Kidney tubule cell (primary cell): ENCODE measurements around the gene PARP16.
A peak's percentile ranks its signal among the peaks of the same experiment; 100 is the strongest.
"Not testable (repeated sequence)": the region's sequence is repeated elsewhere in the genome, so short reads cannot be mapped to it uniquely, and the experiment has no call there.

Source experiments
- DNase-seq: peaks from one replicate; pipeline ENCODE4 v3.0.0-alpha.2; 2018; ENCODE audit warnings: low spot score

The PARP16 gene

DNA sequence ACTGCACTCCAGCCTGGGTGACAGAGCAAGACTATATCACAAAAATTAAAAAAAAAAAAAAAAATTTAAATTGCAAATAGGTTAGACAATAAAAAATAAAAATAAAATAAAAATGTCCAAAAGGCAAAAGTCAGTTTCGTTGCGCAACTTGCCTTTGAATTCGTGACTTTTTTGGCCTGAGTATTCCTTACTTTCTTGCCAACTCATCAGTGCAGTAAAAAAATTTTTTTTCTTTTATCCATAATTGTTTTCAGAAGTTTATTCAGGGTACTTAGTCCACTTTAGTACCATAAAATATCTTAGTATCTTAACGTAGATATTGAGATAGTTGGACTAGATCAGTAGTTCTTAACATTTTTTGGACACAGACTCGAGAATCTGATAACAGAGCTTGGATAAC, 53.0 kb downstream of the PARP16 start:
- DNase-seq = no peak

DNA sequence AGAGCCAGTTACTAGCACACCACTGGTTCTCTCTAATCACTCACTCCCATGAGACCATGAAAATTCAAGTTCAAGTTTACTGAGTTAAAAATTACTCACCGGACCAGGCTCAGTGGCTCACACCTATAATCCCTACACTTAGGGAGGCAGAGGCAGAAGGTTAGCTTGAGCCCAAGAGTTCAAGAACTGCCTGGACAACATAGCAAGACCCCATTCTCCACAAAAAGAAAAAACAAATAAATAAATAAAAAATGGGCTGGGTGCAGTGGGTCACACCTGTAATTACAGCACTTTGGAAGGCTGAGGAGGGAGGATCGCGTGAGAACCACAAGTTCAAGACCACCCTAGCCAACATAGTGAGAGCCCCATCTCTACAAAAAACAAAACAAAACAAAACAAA, 54.2 kb downstream of the PARP16 start:
- no peak for DNase-seq

GRCh38 chr15:65231306-65231705, 55.4 kb downstream of the PARP16 start:
- no peak for DNase-seq

DNA sequence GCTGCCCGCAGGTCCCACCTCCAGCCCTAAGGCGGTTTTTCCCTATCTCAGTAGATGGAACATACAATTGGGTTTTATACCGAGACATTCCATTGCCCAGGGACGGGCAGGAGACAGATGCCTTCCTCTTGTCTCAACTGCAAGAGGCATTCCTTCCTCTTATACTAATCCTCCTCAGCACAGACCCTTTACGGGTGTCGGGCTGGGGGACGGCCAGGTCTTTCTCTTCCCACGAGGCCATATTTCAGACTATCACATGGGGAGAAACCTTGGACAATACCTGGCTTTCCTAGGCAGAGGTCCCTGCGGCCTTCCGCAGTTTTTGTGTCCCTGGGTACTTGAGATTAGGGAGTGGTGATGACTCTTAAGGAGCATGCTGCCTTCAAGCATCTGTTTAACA, 59.8 kb downstream of the PARP16 start:
- DNase-seq = not testable (repeated sequence)

GRCh38 chr15:65226221-65226620, 60.5 kb downstream of the PARP16 start:
- DNase-seq = no peak

DNA sequence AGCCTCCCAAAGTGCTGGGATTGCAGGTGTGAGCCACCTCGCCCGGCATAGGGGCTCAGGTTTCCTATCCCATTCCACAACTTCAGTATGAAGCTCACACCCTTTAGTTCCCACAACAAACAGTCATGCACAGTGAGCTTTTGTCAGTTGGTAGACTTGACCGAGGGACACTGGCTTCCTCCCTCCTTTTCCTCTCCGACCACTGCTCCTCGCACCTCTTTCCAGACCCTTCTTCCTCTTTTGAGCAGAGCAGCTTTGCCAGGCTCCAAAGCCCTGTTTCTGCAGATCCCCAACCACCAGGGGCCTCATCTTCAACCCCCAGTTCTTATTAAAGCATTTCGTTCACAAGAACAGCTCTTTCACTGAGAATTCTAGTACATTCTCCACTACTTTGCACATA, 62.7 kb downstream of the PARP16 start:
- no peak for DNase-seq

- DNase-seq = no peak
Measured at GRCh38 chr15:65222891-65223290, 63.8 kb downstream of the PARP16 start.

DNA sequence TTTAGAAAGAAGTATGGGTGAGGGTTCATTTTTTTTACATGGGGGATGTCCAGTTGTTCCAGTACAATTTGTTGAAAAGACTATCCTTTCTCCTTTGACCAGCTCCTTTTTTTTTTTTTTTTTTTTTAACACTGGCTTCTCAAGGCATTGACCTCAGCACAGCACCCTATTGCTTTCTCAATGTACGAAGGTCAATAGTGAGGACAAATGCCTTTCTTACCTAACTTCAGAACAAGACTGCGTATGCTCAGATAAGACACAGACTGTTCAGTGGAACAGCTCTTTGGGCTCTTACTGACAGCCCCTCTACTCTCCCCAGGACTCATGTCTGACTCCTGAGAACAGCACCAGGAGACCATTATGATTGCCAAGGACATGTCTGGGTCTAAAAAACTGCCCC, 65.0 kb downstream of the PARP16 start:
- no peak for DNase-seq

DNA sequence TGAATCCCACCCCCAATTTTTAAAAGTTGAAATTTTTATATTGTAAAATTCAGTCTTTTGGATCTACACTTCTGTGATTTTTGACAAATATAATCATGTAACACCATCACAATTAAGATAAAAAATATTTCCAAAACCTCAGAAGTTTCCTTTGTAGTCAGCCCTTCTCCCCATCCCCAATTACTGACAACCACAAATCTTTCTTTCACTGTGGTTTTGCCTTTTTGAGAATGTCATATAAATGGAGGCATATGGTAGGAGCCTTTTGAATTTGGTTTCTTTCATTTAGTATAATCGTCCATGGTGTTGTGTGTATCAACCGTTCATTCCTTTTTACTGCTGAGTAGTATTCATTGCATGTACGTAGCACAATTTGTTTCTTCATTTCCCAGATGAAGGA, 67.5 kb downstream of the PARP16 start:
- DNase-seq = no peak

DNA sequence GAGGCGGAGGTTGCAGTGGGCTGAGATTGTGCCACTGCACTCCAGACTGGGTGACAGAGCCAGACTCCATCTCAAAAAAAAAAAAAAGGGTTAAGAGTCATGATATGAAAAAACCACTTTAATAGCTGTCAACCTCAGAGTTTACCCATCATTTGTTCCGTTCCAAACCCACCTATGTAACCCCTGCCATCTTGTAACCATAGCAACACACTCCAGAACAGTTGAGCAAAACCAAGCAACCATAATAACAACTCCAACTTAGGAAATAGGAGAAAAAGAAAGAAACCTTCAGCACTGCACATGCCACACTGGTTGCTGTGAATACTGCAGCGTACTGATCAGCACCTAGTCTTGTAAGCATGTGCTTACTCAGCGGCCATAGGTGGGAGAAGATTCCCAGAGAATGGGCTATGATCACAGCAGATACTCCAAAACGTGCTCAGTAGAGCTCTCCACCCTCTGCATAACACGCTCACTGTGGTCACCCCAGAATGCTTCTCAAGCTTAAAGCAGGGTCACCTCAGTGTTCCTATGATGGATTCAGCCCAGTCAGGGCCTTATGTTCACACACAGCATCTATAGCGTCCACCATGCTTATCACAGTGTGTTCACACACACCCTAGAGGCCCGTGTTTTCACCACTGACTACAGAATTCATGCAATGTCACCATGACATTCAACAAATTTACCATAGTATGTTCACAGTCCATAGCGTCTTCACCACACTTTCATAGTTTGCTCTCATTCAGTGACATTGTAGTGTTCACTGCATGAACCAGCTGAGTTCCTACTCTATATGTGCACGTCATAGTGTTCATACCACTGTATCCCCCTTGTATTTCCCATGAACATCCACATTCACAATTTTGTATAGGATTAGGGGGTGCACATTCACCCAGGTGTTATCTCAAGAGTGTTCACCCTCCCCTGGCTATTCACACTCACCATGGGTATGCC, 68.9 kb downstream of the PARP16 start:
- no peak for DNase-seq

GRCh38 chr15:65215496-65215895, 71.2 kb downstream of the PARP16 start:
- DNase-seq = no peak

DNA sequence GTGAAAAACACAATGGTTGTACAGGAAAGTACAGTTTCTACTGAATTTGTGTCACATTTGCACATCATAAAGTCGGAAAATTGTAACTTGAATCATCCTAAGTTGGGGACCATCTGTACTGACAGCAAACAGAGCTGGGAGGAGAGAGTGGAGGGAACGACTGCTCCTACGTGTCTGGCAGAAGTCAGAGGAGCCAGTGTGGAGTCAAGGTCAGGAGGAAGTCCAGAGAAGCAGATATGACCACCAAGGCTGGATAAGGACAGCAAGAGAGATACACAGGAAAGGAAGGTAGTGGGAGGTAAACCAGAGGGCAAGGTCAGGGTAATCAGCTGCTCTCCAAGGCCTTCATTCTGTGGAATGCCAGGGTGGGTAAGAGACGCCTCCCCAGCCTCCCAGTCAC, 72.7 kb downstream of the PARP16 start:
- no peak for DNase-seq

GRCh38 chr15:65213241-65213640, 73.4 kb downstream of the PARP16 start:
- no peak for DNase-seq

DNA sequence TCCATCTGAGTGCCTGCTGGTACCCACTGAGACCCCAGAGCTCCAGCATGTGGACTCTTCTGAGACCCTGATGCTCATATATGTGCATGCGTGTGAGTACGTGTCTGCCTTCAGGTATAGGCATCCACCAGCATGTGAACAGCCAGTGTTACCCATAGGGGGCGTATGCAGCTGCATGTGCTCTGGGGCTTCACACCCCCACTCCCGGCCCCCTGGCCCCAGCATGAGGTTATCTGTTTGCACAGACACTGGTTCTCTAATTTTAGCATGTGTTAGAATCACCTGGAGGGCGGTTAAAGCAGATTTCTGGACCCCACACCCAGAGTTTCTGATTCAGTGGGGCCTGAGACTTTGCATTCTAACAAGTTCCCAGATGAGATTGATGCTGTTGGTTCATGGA, 74.6 kb downstream of the PARP16 start:
- DNase-seq = no peak

- DNase-seq = no peak
Measured at GRCh38 chr15:65211482-65211982, 75.2 kb downstream of the PARP16 start.

DNA sequence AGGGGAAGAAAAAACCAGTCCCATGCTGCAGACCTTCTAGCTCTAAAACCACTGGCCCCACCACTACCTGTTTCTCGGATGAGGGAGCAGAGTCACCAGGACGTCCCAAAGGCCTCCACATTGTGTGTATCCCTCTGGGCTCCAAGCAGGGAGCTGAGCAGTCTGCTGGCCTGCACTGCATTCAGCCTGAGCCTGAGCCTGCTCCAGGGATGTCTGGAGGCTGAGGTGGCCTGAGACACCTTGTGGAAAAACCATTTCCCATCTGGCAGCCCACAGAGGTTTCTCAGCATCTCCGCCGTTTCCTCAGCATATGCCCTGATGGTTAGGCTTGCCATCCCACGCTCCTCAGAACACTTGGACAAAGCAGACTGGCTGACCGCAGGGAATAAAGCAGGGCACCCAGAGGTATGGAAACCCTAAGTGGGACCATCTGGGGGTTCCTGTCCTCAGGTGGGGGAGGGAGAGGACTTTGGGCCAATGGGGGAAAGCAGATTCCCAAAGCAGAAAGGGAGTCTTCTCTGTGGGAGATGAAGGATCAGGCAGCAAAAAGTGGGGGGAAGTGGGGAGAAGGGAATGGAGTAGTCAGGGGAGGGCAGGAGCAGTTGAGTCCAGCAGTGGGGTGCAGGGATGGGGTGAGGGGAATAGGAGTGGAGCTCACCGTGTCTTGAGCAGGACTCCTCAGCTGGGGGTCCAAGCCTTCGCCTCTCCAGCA, 75.8 kb downstream of the PARP16 start, which contains the start of gene CILP:
Gene CILP, minus strand, starts transcription at position 704 of the 712 bp plus-strand sequence. CDS start 1,718 bp downstream, outside the sequence.
- DNase-seq = no peak

GRCh38 chr15:65209701-65210643, 76.7 kb downstream of the PARP16 start:
- peak; percentile 65 for DNase-seq

GRCh38 chr15:65208647-65209046, 78.0 kb downstream of the PARP16 start:
- DNase-seq = no peak
